PC-3 (cell line): ENCODE measurements around the gene SMAD3.

Experiments used
- CTCF ChIP-seq: fragments of 300-600 bp; sonication (generic); conservative IDR thresholded peaks from 2 replicates; pipeline ENCODE4 v1.5.1; 2017; ENCODE audit warnings: antibody characterized with exemption, low read depth, mild to moderate bottlenecking, low read length
- EZH2 ChIP-seq: fragments of 300-600 bp; sonication (generic); IDR thresholded peaks from one replicate; pipeline ENCODE4 v1.6.1; 2017; ENCODE audit warnings: antibody characterized with exemption, mild to moderate bottlenecking, low read length; ENCODE audit not compliant: unreplicated experiment
- EZH2phosphoT487 ChIP-seq: fragments of 300-600 bp; sonication (generic); IDR thresholded peaks from 2 replicates; pipeline ENCODE4 v1.6.1; 2018; ENCODE audit warnings: mild to moderate bottlenecking, antibody characterized with exemption, low read length, borderline replicate concordance

GRCh38 chr15:67127965-67128364, 62.6 kb downstream of the SMAD3 start:
- TF ChIP-seq CTCF (no peak), EZH2 (no peak), EZH2phosphoT487 (no peak)
